DMS53 treated with DMSO at 0.1 percent for 48 hours (cell line): Measurements from ENCODE around the gene MRPL38.
"Not testable (repeated sequence)": the region's sequence is repeated elsewhere in the genome, so short reads cannot be mapped to it uniquely, and the experiment has no call there.

Experiments used
- DNase-seq: peaks from one replicate; lab custom pipeline; 2025; ENCODE audit not compliant: unreplicated experiment; lab: John Stamatoyannopoulos, UW

Gene MRPL38

DNA sequence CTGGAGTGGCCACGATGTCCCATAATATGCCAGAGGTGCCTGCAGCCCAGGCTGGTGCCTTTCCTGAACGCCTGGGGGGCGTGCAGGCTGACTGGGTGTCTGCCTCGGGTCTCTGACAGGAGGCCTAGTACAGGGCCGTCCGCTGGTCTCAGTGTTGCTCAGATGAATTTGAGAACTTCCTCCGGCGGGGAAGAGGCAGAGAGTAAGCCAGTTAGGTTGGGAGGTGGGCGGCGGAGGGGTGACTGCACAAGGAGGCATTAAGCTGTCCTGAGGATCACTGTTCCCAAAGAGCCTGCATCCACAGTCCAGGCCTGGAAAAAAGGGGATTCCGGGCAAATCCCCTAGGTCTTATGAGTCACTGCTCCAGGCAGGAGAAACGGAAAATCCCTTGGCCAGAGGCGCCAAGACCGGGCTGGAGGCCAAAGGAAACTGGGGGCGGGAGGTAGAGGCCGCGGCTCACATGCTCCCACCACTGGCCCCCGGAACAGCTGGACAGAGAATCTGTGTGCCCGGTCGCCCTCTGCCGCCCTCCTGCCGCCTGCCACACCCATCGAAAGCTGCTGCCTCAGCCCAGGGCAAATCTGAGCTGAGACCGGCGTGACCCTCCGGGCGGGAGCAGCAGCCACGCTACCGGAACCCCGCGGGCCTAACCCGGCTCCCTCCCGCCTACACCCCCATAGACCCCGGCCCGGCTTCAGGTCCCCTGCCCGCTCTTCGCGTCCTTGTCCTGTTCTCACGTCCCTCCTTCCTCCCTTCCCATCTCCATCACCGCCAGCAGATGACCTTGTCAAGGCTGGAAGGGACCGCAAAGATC, 27.5 kb downstream of the MRPL38 start:
- DNase-seq = peak; percentile 32

GRCh38 chr17:75876190-75876937, 28.3 kb downstream of the MRPL38 start:
- DNase-seq = peak; percentile 81

DNA sequence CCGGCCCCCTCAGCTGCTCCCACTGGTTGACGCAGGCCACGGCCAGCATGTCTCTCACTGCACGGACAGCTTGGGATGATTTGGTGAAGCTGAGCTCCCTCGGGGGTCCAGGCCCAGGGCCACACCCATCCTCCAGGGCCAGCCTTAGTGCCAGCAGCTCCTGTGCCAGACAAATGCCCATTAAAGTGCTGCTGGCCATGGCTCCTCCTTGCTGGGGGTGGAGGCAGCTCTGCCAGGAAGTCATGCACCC, 28.8 kb downstream of the MRPL38 start:
- no peak for DNase-seq

DNA sequence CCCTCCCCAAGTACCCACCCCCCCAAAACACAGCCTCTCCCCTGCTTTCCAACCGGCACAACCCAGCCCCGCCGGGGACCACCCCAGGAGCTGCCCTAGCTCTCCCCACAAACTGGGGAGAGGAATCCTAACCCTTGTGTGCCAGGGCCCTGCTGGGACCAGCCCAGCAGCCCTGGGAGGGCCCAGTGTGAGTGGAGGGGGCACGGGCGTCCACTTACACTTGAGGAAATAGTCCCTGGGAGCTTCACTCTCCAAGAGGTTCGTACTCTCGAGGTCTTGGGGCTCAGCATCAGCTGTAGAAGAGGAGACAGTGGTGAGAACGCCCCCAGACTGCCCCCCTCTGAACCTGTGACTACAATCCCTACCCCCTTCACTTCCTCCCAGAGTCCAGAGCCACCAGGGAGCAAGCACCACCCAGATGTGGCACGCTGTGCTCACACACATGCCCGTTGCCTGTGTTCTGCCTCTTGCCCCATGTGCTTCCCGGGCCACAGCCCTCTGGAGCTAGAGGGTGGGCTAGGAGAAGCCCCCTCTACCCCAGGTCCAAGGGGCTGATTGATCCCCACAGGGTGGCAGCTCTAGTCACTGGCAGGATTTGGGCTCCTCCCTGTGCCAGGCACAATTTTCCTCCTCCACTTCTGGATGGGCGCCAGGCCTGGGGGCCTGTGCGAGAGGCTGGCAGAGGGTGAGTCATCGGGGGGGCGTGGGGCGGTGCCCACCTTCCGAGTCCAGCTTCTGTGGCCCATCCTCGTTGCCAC, 29.3 kb downstream of the MRPL38 start:
- no peak for DNase-seq

- no peak for DNase-seq
Measured at GRCh38 chr17:75874323-75875181, 30.1 kb downstream of the MRPL38 start.

- DNase-seq = no peak
Measured at GRCh38 chr17:75873587-75874322, 30.9 kb downstream of the MRPL38 start.

DNA sequence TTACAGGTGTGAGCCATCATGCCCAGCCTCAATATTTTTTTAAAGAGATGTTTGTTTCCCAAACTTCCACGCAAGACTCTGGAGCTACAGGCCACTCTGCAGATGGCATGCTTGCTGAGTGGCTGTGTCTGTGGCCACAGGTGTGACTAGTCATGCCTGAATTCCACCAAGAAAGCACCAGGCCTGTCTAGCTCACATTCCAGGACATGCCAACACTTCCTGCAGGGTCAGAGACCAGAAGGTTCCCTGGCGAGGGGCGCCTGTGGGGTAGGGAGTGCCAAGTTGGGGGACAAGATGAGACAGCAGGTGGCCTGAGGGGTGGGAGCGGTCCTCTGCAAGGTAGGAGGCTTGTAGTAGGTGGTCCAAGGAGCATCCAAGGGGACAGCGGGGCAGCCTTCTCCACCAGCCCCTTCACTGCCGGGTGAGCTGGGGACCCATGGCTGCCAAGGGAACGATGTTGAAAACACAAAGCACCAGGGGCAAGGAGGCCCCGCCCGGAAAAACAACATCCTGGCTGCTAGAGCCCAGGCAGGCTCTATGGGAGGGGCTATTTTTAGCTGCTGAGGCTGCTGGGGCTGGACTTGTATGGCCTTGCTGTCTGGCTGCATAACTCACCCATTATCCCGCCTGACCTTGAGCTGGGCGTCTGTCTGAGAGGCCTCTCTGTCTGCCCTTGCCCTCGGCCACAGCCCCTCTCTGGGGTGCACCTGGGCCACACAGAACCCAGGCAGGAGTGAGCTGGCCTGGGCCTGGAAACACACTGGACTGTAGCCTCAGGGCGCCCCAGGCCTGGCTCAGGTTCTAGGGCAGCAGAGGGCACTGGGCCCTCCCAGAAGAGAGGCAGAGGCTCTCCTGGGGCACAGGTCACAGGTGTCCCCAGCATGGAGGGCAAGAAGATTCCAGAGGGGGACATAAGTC, 32.0 kb downstream of the MRPL38 start:
- DNase-seq = peak; percentile 67

- not testable (repeated sequence) for DNase-seq
Measured at GRCh38 chr17:75870228-75870627, 34.5 kb downstream of the MRPL38 start.

- no peak for DNase-seq
Measured at GRCh38 chr17:75869282-75870141, 35.2 kb downstream of the MRPL38 start.

GRCh38 chr17:75868730-75869281, 35.9 kb downstream of the MRPL38 start:
- DNase-seq = not testable (repeated sequence)

GRCh38 chr17:75865404-75866188, 39.1 kb downstream of the MRPL38 start:
- DNase-seq = not testable (repeated sequence)

- DNase-seq = not testable (repeated sequence)
Measured at GRCh38 chr17:75864887-75865286, 39.8 kb downstream of the MRPL38 start.

- DNase-seq = no peak
Measured at GRCh38 chr17:75864448-75864871, 40.2 kb downstream of the MRPL38 start.

GRCh38 chr17:75861927-75862317, 42.8 kb downstream of the MRPL38 start:
- DNase-seq = no peak

GRCh38 chr17:75859358-75859757, 45.3 kb downstream of the MRPL38 start:
- DNase-seq = not testable (repeated sequence)

DNA sequence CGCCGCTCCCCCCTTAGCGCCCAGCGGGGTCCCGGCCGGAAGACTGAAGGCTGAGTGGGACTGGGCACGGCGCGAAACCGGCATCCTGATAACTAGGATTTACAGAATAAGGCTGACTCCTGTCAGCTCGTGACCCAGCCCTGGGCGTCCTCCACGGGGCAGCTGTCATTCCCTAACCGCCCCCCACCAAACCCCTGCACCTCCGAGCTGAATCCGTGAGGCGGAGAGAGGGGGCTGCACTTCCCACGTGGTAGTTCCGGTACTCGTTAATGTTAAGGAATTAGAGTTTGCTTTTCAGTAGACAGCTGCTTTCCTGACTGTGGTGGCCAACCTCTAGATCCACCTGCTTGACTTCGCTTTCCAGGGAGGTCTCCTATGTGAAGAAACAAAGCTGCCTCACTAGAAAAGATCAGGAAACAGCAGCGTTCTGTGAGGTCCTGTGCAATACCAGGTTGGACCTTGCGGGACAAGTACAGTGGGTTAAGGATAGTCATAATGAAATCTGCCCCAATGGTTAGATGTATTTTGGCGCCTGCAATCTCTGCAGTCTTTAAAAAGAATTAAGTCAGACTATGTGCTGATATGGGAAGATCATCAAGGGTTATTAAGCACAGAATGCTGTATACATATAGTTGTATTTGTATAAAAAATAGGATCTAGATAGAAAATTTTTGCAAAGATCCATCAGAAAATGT, 48.5 kb downstream of the MRPL38 start:
- peak; percentile 35 for DNase-seq
